AML-193 (cell line): ENCODE results near the gene MACROH2A1.

Experiments
- DNase-seq, 2 experiments: peaks; one replicate each; lab custom pipeline; 2025; lab: John Stamatoyannopoulos, UW

The MACROH2A1 gene

GRCh38 chr5:135313946-135314345 lies 85.1 kb downstream of the MACROH2A1 start:
- no peak for DNase-seq

GRCh38 chr5:135313405-135313804 lies 85.6 kb downstream of the MACROH2A1 start:
- DNase-seq = no peak

GRCh38 chr5:135312255-135312935 lies 86.6 kb downstream of the MACROH2A1 start:
- no peak for DNase-seq

- DNase-seq = peak; percentile 40 to 46
Observed at GRCh38 chr5:135310328-135310989, 88.6 kb downstream of the MACROH2A1 start.

GRCh38 chr5:135309391-135310327 lies 89.4 kb downstream of the MACROH2A1 start:
- DNase-seq = peak in 1 of 2 experiments; percentile 32

GRCh38 chr5:135308752-135309151 lies 90.3 kb downstream of the MACROH2A1 start:
- no peak for DNase-seq

DNA sequence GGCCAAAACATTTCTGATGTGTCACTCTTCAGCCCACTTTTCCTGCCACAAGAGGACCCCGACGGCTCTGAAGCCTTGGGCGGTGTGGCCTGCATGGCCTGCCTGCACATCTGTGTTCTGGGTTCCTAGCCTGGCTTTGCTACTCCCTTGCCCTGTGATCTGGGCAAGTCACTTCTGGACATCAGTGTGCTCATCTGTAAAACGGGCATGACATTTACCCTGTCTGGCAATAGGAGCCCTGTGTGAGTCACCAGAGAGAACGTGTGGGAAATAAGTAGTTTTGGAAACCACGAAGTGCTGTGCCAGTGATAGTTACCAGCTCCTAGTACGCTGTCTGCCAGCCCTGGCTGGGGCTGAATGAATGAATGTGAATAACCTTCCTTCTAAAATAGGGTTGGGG lies 90.8 kb downstream of the MACROH2A1 start:
- DNase-seq = no peak

DNA sequence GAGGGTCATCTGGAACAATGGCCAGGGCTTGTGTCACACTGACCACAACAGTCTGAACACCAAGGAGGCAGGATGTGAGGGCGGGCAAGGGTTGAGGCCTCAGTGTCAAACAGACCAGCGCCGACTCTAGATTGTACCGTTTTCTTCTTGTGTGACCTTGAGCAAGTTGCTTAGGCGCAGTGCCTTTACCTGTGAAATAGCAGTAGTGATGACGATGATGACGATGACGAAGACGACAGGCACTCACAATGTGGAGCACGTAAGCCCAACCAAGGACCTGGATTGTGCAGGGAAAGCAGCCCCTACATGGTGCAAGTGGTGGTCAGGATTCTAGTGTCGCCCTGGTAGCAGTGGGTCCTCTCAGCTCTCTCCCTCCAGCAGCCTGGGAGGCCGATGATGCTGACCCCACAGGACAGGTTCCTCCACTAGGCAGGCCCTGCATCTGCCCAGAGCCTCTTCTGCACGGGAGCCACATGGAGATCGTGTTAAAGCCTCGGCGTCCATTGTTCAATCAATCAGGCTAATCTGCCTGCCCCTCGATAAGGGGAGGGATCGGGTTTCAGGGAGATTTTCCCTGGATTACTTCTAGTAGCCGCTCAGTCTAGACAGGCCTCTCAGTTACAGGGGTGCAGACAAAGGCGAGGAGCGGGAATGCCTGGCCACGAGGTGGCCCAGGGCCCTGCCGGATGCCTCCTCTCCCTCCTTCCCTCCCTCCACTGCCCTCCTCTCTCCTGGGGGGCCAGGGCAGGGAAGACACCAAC lies 91.7 kb downstream of the MACROH2A1 start:
- no peak for DNase-seq

- DNase-seq = no peak
Observed at GRCh38 chr5:135306557-135306956, 92.5 kb downstream of the MACROH2A1 start.

DNA sequence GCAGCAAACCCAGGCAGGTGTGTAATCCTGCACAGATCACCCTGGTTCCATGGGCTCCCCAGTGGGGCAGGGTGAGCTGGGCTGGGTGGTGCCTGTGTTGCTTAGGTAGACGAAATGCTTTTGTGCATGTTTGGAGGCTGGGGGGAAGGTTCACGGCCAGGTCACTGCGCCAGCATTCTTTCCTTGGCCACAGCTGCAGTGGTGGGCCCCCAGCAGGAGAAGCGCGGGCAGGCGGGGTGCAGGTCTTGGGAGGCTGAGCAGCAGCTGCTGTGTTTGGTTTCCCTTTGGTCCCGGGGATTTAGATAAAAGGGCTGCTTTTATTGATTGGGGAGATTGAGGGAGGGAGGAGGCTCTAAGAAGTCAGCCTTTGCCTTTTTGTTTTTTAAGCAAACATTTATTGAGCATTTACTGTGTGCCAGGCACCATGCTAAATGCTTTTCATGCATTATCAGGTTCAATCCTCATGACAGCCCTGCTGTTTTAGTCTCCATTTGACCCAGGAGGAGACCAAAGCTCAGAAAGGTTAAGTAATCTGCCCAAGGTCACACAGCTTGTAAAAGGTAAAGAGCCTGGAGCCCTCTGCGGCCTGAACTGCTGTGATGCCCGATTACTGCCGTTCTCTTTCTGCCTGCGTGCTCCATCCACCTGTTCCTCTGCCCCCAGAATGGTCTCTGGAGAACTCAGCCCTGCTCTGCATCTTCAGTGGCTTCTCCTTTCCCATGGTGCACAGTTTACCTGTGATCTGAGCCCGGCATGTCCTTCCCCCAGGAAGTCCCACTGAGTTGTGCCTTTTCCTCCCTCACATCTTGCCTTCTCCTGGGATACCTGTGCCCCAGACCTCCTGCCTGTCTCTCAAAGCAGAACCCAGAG lies 94.4 kb downstream of the MACROH2A1 start:
- DNase-seq = no peak

DNA sequence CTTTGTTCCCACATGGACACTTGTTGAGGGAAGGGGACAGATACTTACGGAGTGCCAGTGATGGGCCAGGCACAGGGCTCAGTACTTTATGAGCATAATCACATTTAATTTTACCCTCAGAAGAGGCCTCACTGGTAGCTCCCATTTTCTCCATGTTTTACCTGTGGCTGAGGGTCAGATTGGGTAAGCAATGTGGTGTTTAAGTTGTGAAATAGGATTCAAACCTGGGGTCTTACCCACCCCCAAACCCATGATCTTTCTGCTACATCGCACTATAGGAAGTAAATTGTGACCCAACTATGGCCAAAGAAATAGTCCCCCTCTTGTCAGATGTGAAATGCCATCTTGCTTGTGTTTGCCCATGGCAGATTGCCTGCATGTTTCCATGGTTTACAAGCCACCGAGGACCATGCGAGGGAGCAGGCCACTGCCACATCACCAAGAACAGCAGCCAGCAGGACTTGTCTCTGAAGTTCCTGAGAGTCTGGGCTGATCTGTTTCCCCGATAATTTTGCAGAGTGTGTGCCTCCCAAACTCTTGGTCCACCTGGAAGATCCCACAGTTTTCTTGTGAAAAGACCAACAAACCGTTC lies 95.4 kb downstream of the MACROH2A1 start:
- DNase-seq = no peak

DNA sequence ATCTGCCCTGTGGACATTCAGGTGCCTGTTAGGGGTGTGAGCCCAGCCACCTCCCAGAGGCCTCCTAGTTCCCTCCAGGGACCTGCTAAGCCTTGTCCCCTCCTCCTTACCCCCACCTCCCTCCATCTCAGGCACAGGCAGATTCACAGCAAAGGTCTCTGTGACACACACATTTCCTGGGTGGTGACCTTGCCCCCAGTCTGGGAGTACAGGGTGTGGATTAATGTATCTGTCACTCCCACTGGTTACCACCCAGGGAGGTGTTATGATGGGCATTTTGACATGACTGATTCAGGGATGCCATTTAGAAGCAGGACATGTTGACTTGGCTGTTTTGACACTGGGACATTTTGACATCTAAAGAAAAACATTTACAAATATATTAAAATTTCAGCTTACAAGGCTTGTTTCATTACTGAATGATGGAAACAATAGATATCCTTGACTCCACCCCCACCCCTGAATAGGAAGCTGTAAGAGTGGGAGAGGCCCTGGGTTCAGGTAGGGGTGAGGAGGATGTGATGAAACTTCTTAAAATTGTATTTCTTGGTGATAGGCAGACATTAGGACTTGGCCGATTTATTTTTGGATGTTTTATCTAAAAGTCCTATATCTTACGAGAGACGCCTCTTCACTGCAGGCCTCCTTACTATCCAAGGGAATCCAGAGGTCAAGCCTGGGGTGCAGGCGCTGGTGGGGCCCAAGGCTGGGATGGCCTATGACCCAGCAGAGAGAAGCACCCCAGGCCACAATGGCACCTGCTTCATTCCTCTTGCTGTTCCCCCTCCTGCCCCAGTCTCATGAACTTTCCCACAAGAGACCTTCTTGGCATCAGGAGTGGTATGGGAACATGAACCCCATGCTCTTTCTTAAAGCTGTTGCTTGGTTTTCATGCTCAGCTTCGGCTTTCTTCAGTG lies 101.9 kb downstream of the MACROH2A1 start:
- no peak for DNase-seq

- DNase-seq = no peak
Observed at GRCh38 chr5:135295852-135296251, 103.2 kb downstream of the MACROH2A1 start.

DNA sequence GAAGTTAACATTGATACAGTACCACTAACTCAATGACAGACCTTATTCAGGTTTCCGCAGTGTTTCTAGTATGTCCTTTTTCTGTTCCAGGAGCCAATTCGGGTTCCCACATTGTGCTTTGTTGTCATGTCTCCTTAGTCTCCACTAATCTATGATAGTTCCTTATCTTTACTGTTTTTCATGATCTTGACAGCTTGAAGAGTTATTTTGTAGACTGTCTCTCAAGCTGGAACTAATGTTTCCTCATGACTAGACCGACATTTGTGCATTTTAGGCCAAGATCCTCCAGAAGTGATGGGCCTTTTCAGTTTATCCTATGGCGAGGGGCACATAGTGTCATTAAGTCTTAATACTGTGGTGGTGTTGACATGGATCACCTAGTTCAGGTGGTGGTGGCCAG lies 104.2 kb downstream of the MACROH2A1 start:
- DNase-seq = no peak

GRCh38 chr5:135289651-135290050 lies 109.4 kb downstream of the MACROH2A1 start:
- no peak for DNase-seq

DNA sequence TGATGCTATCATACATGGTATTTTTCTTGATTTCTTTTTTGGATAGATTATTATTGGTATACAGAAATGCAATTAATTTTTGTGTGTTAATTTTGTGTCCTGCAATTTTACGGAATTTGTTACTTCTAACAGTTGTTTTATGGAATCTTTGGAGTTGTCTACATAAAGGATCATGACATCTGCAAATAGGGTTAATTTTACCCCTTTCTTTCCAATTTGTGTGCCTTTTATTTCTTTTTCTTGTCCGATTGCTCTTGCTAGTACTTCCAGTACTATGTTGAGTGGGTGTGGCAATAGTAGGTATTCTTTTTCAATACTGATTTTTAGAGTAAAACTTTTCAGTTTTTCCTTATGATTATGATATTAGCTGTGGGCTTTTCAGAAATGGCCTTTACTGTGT lies 111.5 kb downstream of the MACROH2A1 start:
- no peak for DNase-seq
